ENCODE results near the gene CSTA. TPM values are rescaled to one million over a fixed set of nuclear protein-coding genes. Genes with fewer than 3 reads are reported as not detected.

The CSTA gene
- polyA plus RNA-seq, 4 donors = 0.63 to 1.5 (median 0.65) TPM

DNA sequence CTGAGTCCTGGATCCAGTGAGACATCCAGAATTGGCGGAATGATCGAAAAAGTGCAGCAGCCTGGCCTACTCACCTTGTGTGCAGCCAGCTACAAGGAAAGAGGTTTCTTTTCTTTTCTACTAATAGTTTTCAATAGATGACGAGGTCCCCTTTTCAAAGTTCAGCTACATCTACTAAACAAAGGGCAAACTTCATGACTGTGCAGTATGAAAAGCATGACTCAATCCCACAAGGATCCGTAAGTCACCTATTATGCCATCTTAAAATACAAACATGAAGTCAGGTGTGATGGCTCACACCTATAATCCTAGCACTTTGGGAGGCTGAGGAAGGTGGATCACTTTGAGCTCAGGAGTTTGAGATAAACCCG, 41.3 kb downstream of the CSTA start:
- DNase-seq (ENCODE audit: low read depth in 4 of 4, low spot score in 2 of 4) = no peak

DNA sequence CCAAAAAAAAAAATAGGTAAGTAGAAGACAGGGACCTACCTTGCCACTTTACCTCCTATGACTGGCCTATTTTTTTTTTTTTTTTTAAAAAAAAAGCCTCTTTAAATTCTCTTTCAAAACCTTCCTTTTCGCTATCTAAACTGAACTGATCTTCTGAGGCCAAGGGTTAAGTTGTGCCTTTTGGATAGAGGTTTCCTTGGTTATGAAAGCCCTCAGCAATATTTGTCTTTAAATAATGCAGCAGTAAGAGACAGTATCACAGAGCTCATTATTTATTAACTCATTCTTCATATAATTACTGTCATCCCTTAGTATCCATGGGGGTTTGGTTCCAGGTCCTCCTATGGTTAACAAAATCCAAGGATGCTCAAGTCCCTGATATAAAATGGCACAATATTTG, 49.0 kb downstream of the CSTA start:
- no peak for DNase-seq (ENCODE audit: low read depth in 4 of 4, low spot score in 2 of 4)

DNA sequence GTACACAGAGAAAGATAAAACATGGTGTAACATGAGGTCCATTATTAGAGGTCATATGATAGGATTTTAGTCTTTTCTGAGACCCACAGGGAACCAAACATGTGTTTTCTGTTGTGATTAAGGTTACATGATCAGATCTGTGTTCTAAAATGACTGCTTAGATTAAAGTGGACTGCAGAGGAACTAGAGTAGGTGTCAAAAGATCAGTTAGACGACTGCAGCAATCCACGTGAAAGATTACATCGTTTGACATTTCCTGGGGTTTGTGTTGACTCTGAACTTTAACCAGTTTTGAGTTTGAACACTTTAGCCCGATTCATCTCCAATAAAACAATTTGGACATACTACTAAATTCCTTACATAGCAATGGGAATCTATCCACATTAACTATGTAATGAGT, 52.9 kb downstream of the CSTA start:
- DNase-seq (ENCODE audit: low read depth in 4 of 4, low spot score in 2 of 4) = no peak

DNA sequence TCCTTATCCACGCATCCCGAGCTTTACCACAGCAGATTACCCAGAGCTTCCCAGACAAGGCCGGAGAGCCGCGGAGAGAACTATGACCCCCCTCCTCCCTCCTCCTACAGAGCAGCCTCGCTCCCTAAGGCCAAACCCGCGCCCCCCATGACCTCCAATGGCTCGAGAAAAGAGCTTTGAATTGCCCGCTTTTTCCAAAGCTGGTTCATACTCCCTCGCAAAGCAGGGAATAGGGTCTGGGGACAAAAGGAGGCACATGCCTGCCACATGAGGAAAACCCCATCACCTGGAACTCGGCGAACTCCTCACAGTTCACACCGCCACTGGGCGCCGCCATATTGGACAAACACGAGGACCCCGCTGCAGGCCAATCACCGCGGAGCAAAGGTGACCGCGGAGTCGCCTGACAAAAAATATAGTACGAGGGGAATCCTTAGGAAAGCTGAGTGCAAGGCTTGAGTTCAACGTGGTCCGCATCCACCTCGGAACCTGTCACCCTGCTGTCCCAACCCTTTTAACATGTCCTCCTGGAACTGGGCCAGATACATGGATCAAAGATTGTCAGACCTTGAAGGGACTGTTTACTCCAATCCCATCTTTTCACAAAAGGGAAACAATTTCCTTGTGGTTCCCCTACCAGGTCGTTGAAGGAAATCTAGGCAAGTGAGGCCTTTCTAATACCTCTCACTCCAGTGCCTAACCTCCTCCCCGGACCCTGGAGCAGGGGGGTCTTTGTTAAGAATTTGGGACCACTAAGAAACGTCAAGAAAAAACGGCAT, 58.0 kb downstream of the CSTA start, which contains the start of gene MIX23:
Gene MIX23 (minus strand): TSS at position 344 of the 779 bp plus-strand sequence. CDS start 7 bp downstream, at position 337.
- DNase-seq (ENCODE audit: low read depth in 4 of 4, low spot score in 2 of 4) = peak; percentile 73 to 84 (median 82)

DNA sequence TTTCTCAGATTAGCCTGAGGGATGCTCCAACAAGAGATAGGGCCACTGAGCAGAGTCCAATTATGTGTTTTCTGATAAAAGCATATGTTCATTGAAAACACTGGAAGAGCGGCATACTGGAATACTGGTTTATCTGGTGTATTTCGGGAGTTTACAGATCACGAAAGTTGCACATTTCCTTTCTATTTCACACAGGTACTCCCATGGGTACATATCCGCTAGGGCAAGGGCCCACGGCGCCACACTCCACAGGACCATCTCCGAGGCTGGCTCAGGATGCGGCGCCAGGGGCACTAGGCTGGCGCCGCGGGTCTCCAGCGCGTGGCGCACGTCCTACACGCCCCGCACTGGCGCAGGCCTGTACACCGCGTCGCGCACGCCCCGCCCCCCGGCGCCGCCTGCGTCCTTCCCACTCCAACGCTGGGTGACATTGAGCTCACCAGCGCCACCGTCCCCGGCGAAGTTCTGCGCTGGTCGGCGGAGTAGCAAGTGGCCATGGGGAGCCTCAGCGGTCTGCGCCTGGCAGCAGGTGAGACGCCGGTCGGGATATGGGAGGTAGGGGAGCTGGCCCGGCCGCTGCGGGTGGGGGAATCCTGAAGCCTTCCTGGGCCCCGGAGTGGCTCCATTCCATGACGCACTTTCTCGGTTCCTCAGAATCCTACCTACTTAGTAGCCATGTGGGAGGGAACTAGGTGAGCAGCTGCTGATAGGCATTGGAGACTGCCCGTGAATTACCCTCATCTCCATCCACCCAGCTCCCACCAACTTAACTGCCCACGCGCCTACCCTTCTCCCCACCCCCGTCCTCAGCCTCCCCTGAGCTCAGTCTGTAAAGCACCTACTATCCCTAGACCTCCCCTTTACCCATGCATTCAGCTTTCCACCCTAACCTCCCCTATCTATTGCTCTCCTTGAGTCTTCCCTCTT, 59.0 kb downstream of the CSTA start, which contains the start of gene FAM162A:
Gene FAM162A (plus strand): TSS at position 412 of the 927 bp plus-strand sequence. CDS start 84 bp downstream, at position 496.
- peak; percentile 82 to 90 (median 86) for DNase-seq (ENCODE audit: low read depth in 4 of 4, low spot score in 2 of 4)

DNA sequence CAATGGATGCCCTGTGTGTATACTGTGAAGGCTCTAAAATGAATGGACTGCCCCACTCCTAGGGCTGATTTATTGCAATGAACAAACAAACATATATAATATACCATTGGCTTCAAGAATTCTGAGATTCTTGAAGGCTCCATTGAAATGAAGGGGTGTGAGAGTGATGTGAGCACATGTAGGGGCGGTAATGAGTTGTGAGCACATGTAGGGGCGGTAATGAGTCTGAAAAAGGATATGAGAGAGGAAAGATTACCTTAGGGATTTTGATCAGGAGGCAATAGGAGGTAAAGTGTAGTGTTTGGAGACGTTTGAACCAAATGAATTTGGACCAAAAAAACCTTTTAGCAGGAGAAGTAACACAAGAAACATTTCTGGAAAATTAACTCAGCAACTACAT, 62.7 kb downstream of the CSTA start:
- DNase-seq (ENCODE audit: low read depth in 4 of 4, low spot score in 2 of 4) = no peak

DNA sequence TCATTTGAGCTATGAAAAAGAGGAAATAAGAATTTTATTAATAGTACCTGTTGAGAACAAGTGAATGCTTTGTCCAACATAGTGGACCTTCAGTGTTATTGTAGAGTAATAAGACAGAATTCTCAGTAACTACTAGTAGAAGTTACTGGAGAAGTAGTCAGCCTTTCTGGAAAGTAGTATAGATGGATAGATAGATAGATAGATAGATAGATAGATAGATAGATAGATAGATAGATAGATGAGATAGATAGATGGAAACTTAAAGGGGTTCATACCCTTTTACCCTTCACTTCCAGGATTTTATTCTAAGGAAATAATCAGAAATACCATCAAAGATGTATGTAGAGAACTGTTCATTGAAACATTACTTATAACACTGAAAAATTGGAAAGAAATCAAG, 64.1 kb downstream of the CSTA start:
- DNase-seq (ENCODE audit: low read depth in 4 of 4, low spot score in 2 of 4) = no peak

DNA sequence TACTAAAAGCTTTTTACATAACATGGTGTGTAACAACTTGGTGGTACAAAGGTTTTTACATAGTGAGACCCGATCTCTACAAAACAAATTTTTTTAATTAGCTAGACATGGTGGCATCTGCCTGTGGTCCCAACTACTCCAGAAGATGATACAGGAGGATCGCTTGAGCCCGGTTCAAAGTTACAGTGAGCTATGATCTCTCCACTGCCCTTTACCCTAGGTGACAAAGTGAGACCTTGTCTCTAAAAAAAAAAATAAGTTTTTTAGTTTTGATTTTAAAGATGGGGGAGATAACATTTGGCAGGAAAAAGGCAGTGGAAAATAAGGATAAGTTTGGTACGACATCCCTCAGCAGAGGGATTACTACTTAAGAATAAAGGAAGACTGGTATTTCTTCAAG, 64.8 kb downstream of the CSTA start:
- no peak for DNase-seq (ENCODE audit: low read depth in 4 of 4, low spot score in 2 of 4)

DNA sequence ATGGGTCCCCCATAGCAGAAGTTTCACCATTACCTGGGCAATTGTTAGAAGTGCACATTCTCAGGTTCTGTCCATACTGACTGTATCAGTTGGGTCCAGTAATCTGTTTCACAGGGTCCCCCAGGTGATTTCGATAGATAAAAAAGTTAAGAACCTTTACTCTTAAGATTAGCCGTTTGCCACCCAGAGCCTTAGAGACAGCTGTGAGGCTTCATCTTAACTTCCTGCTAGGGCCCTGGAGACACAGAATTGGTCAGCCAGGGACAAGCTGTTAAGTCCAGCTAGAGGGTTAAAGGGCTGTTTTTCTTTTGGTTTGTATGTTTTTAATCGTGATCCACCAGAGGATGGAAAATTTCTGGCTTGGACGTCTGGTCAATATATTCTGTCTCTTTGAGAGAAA, 65.6 kb downstream of the CSTA start:
- DNase-seq (ENCODE audit: low read depth in 4 of 4, low spot score in 2 of 4) = peak in 1 of 4 donors; percentile 11

Other genes with a start within 250 kb of the CSTA start
- gene CASR, start 141.6 kb upstream of the CSTA start, polyA plus RNA-seq (ENCODE audit: insufficient read length in 4 of 4) = 10 to 100 TPM; 18.7 to 29.2 (median 26.0) TPM
- gene MIX23, start 58.0 kb downstream of the CSTA start, polyA plus RNA-seq (ENCODE audit: insufficient read length in 4 of 4) = 10 to 100 TPM; 51.3 to 60.7 (median 54.3) TPM
- gene FAM162A, start 58.9 kb downstream of the CSTA start, polyA plus RNA-seq (ENCODE audit: insufficient read length in 4 of 4) = 10 to 100 TPM; 63.9 to 81.9 (median 71.4) TPM
- 10 to 100 TPM in 3 of 4 donors, 1 to 10 TPM in 1; 8.6 to 11.9 (median 10.5) TPM for gene WDR5B, start 90.8 kb downstream of the CSTA start, polyA plus RNA-seq (ENCODE audit: insufficient read length in 4 of 4)
- 10 to 100 TPM; 41.3 to 50.4 (median 48.9) TPM for gene KPNA1, start 189.7 kb downstream of the CSTA start, polyA plus RNA-seq (ENCODE audit: insufficient read length in 4 of 4)
- gene PARP9, start 239.1 kb downstream of the CSTA start, polyA plus RNA-seq (ENCODE audit: insufficient read length in 4 of 4) = 10 to 100 TPM; 14.5 to 18.6 (median 15.2) TPM
- gene DTX3L, start 239.1 kb downstream of the CSTA start, polyA plus RNA-seq (ENCODE audit: insufficient read length in 4 of 4) = 10 to 100 TPM; 12.9 to 13.8 (median 13.4) TPM

Measured in left renal cortex interstitium (tissue), 4 donors.